Kidney epithelial cell (primary cell): ENCODE results near the gene AFAP1L2. TPM values are rescaled to one million over a fixed set of nuclear protein-coding genes. Genes with fewer than 3 reads are reported as not detected.

Experiments used
- DNase-seq: peaks from one replicate; pipeline ENCODE4 v3.0.0-alpha.2; 2010; ENCODE audit warnings: low read depth
- H3K27me3 ChIP-seq: 2 replicates; pipeline ENCODE4 v1.6.0; 2011; ENCODE audit warnings: low read length; ENCODE audit not compliant: control insufficient read depth, insufficient read depth
- H3K36me3 ChIP-seq: 2 replicates; pipeline ENCODE4 v1.5.1; 2011; ENCODE audit warnings: low read length; ENCODE audit not compliant: control insufficient read depth, insufficient read depth
- H3K4me3 ChIP-seq: 2 replicates; pipeline ENCODE4 v1.5.1; 2011; ENCODE audit warnings: low read depth, mild to moderate bottlenecking, control low read depth, low read length
- CTCF ChIP-seq: IDR thresholded peaks from 2 replicates; pipeline ENCODE4 v1.5.1; 2011; ENCODE audit warnings: mild to moderate bottlenecking, moderate library complexity, low read length, control low read depth, inconsistent platforms; ENCODE audit not compliant: insufficient read depth, poor library complexity, severe bottlenecking
- total RNA-seq: library from RNA; depleted of rRNA; stranded (reverse); fragments of >200 nt; gene quantifications from 2 replicates; pipeline ENCODE4 v1.2.3, GENCODE V29; 2015

The AFAP1L2 gene
- total RNA-seq, 1 donor from 2014 or later, result 10.2 TPM

DNA sequence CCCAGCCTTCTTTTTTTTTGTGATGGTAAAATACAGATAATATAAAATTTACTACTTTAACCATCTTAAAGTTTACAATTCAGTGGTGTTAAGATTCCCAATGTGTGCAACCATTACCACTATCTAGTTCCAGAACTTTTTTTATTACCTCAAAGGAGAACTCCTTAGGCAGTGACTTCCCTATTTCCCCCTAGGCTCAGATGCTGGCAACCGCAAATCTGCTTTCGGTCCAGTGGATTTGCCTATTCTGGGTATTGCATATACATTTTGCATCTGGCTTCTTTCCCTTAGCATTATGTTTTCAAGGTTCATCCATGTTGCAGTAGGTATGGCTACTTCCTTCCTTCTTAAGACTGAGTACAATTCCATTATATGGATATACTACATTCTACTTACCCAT lies 56.5 kb downstream of the AFAP1L2 start:
- no peaks in the 10 kb centered on the region for H3K27me3 ChIP-seq
- no peak for TF ChIP-seq CTCF
- no peaks in the 10 kb centered on the region for H3K36me3 ChIP-seq
- H3K4me3 ChIP-seq, result no peak overlapping the region
- DNase-seq, result no peak

GRCh38 chr10:114347241-114347640 lies 57.1 kb downstream of the AFAP1L2 start:
- DNase-seq, result no peak
- Histone ChIP-seq H3K4me3 (no peak overlapping the region), H3K27me3 (no peaks in the 10 kb centered on the region), H3K36me3 (no peaks in the 10 kb centered on the region)
- TF ChIP-seq CTCF, result no peak

- TF ChIP-seq CTCF, result no peak
- Histone ChIP-seq H3K27me3 (no peaks in the 10 kb centered on the region), H3K36me3 (no peaks in the 10 kb centered on the region), H3K4me3 (no peak overlapping the region)
- no peak for DNase-seq
Observed at GRCh38 chr10:114346176-114347031, 57.9 kb downstream of the AFAP1L2 start.

GRCh38 chr10:114345701-114346100 lies 58.6 kb downstream of the AFAP1L2 start:
- H3K36me3 ChIP-seq, result no peaks in the 10 kb centered on the region
- H3K27me3 ChIP-seq, result no peaks in the 10 kb centered on the region
- no peak for TF ChIP-seq CTCF
- DNase-seq, result no peak
- no peak overlapping the region for H3K4me3 ChIP-seq

DNA sequence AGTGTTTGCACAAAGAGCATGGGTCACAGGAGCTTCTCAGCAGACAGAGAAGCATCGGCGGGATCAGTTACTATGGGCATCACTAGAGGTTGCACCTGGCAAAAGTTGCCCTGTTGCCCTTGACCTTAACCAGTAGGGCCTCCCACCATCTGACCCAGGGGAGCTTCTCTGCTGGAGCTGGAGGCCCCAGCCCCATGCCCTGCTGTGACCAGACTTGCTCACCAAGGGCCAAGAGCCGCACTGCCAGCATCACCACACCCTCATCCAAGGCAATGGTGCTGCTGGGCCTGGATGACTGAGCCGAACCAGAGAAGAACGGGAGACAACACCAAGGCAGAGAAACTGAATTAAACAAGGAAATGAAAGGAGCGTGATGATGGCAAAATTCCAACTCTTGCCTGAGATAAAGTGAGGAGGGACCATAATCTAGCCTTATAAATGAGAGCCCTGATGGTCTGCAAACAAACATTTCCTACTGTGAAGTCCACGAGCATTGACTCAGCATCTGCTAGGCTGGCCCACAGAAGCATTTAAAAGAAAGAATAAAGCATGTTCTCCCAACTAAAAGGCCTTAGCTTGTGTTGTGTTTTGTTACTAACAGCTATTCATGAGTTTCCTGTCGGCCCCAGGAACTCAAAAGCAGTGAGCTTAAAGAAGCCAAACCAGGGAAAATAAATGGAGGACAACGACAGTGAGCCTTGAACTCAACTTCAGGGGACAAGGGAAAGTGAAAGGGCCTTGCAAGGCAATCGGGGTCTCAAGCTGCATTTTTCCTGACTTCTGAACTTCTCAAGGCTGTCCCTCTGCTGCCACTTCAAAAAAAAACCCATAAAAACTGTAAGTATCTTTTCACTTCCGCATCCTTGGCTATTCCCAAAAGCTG lies 60.4 kb downstream of the AFAP1L2 start:
- H3K4me3 ChIP-seq, result no peak overlapping the region
- H3K27me3 ChIP-seq, result no peaks in the 10 kb centered on the region
- TF ChIP-seq CTCF, result no peak
- no peak for DNase-seq
- H3K36me3 ChIP-seq, result no peaks in the 10 kb centered on the region
